NCI-H82 (cell line): ENCODE data around the gene TBATA.

ENCODE experiments used
- DNase-seq: peaks from one replicate; lab custom pipeline; 2025; lab: John Stamatoyannopoulos, UW

The TBATA gene

DNA sequence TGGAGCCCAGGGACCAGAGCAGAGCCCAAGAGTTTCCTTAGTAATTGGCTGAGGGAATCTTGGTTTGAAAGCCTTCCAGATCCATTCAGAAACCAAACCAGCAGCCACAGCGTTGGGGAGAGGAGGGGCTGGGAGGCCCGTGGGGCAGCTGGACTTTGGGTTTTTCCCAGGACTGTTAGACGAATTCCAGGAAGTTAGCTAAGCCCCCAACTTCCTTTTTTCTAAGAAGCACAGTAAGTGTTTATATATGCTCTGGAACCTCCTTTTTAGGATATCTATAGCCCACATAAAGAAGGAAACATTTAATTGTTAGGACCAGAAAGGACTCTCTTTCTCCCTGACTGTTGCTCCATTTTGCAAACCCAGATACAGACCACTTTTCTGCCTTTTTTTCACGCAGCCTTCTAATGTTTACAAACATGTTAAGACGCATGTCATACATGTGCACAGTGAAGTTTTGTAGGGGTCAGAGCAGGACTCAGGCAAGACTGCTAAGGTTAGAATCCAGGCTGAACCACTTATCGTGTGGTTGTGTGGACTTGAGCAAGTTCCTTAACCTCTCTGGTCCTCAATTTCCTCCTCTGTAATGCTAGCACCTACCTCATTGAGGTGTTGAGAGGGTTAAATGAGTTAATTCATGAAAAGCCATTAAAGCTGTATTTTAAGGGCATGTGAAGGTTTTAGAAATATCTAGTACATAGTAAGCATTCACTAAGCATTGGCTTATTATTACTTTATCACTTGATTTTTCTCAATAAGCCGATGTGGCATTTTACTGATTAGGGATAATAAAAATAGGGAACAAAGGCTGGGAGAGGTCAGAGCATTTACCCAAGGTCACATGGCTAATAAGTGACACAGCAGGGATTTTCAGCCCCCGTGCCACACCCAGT is 42.4 kb downstream of the TBATA start:
- DNase-seq: no peak

GRCh38 chr10:70740406-70741288 is 44.5 kb downstream of the TBATA start:
- no peak for DNase-seq

GRCh38 chr10:70738761-70739121 is 46.4 kb downstream of the TBATA start:
- DNase-seq: no peak

DNA sequence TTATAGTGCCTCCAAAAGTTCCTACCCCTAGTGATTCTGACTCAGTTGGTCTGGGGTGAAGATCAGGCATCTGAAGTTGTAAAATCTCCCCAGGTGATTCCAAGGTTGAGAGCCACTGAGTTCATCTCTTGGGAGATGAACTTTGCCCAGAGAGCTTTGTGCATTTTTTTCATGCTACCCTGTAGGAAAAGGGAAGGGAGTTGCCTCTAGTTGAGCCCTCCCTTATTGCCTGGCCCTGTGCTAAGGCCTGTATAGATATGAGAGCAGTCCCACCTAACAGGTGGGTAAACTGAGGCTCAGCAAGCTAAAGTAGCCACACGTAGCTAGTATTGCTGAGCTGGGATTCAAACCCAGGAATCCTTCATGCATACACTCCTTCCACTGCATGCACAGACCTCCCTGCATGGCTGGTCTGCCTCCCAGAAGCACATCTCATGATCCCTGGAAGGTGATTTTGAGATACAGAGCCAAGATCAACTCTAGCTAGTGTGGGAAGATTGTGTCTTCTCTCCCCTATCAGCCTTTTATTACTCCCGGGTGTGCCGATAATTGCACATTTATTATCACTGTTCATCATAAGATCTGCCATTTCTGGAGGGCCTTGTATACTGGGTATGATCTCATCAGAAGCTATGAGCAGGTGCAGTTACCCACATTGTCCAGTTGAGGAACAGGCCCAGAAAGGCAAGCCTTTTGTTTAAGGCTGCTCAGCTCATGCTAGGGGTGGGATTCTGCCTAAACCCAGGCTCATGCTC is 47.0 kb downstream of the TBATA start:
- DNase-seq: no peak

DNA sequence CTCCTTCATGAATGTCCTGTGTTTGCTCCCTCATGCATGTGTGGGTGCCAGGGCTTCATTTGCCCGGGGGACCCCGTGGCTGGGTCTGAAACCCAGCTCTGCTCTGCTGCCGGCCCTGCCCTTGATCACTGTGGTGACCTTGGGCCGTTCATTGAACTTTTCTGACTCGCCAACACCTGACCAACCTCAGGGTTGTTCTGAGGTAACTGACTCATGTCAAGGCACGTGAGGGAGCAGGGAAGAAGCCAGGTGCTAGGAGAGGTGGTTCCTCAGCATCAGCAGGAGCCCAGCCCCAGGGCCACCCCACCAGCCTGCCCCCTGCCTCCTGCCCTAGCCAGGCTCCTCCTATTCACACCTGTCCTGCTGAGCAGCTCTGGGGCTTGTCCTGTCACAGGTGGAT is 47.9 kb downstream of the TBATA start:
- no peak for DNase-seq

- no peak for DNase-seq
These were observed 48.7 kb downstream of the TBATA start for GRCh38 chr10:70736525-70736924.

DNA sequence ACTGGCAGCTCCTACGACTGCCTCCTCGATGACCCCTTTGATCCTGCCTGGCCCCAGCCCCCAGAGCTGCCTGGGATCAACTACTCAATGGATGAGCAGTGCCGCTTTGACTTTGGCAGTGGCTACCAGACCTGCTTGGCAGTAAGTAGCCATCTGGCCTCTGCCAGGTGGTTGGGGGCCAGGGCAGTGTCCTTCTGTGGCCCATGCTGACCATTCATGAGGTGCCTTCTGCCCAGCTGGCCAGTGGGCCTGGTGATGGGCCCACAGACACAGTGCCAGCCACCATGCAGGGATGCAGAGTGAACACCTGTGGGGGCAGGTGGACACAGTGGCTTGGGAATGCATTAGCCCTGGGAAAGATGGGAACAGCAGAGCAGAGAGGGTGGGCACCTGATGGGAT is 50.0 kb downstream of the TBATA start:
- no peak for DNase-seq

DNA sequence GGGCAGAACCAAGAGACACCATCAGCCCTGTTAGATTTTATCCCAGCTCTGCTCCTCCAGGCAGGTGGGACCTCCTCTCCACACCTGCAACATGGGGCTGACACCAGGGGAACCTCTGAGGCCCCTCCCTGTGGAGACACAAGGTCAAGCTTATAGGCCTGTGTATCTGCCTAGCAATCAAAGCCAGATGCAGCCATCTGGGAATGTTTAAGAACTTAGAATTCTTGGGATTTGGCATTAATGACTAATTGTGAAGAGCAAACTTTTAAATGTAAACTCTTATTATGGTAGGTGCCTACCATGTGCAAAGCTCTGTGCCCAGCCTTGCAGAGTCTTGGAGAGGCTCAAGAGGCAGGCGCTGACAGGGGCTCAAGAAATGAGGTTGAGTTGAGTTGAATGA is 52.1 kb downstream of the TBATA start:
- DNase-seq: no peak

DNA sequence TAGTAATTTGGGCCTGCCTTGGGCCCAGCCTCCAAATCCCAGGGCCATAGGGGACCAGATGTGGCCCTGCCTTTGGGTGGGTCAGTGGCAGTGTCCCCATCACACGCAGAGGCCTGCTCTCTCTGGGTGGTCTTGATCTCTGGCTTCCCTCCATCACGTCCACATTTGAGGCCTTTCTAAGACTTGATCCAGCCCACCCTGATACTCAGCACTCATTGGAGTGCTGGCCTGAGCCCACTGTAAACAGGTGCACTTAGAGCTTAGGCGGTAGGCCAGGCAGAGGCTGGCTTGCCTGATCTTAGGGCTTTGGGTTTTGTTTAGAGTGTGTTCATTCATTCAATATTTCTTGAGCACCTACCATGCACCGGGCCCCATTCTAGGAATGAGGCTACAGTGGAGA is 52.6 kb downstream of the TBATA start:
- no peak for DNase-seq

DNA sequence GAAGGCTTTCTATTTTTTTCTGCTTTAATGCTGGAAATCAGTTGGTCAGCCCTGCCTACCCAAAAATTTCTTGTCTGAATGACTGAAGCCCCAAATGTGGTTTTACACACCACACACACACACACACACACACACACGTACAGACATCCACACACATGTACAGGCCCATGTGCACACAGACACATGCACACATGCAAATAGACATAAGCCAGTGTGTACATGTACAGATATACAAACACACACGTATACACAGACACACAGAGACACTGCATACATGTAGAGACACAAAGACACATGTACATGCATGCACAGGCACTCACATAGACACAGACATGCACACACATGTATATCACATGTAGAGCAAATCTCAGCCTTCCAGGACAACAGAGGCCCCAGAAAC is 54.2 kb downstream of the TBATA start:
- no peak for DNase-seq

- DNase-seq: no peak
These were observed 55.3 kb downstream of the TBATA start for GRCh38 chr10:70729763-70730357.

GRCh38 chr10:70728328-70728727 is 56.8 kb downstream of the TBATA start:
- no peak for DNase-seq

GRCh38 chr10:70726909-70727495 is 58.2 kb downstream of the TBATA start:
- DNase-seq: no peak

DNA sequence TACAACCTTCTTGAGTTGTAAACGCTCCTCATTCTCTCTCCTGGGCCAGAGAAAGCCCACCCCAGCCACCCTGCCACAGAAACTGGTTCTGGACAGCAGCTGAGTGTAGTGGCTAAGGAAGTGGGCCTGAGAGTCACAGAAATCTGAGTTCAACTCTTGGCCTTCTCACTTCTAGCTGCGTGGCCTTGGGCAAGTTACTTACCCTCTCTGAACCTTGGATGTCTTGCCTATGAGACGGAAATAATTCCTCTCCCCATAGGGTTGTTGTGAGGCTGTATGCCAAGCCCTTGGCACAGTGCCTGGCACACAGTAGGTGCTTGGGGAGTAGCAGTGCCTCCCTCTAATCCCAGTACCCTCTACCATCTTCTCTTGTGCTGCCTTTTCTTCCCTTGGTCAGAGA is 61.4 kb downstream of the TBATA start:
- DNase-seq: no peak

- no peak for DNase-seq
These were observed 62.3 kb downstream of the TBATA start for GRCh38 chr10:70722820-70723424.
